IMR-90 (cell line): ENCODE measurements around the gene PPM1L. TPM values are rescaled to one million over a fixed set of nuclear protein-coding genes. Genes with fewer than 3 reads are reported as not detected.

Experiments used
- ATAC-seq: fragments of 200-7000 bp; cut with Tn5 transposase; 2 replicates; pipeline ENCODE4 v1.9.1; 2020; ENCODE audit warnings: low read depth, mild to moderate bottlenecking, moderate library complexity
- BruUV-seq: library from RNA; stranded (reverse); fragments of 400-500 nt; replicated peaks from 2 replicates; lab custom pipeline; 2021; lab: Mats Ljungman, UMichigan
- CTCF ChIA-PET: fragments of 300-600 bp; formaldehyde crosslinking; extraction: SDS; loops from one replicate; lab custom pipeline; 2021; ENCODE audit warnings: antibody characterized with exemption; lab: Yijun Ruan, JAX
- POLR2A ChIA-PET: fragments of 300-600 bp; sonication (Branson Sonifier 250); formaldehyde crosslinking; loops from one replicate; lab custom pipeline; 2022; ENCODE audit warnings: antibody characterized with exemption; ENCODE audit not compliant: unreplicated experiment; lab: Charles Lee
- DNase-seq: peaks from one replicate; pipeline ENCODE4 v3.0.0; 2013
- H2AFZ ChIP-seq: replicated peaks from 2 replicates; pipeline ENCODE3; 2013; ENCODE audit warnings: low read length, mild to moderate bottlenecking; ENCODE audit not compliant: poor library complexity
- H2AK5ac ChIP-seq: 2 replicates; pipeline ENCODE4 v1.6.1; 2013; ENCODE audit warnings: low read depth, low read length, inconsistent platforms
- H2AK9ac ChIP-seq: replicated peaks from 2 replicates; pipeline ENCODE3; 2013; ENCODE audit warnings: mild to moderate bottlenecking, low read depth, low read length, moderate library complexity; ENCODE audit not compliant: poor library complexity
- H2BK120ac ChIP-seq: 2 replicates; pipeline ENCODE4 v1.6.1; 2013; ENCODE audit warnings: low read depth, low read length, inconsistent platforms
- H2BK15ac ChIP-seq: 3 replicates; pipeline ENCODE4 v1.6.1; 2013; ENCODE audit warnings: low read depth, low read length, inconsistent platforms
- H2BK20ac ChIP-seq: 2 replicates; pipeline ENCODE4 v1.6.1; 2013; ENCODE audit warnings: low read depth, mild to moderate bottlenecking, inconsistent platforms, low read length, moderate library complexity
- H2BK5ac ChIP-seq: 2 replicates; pipeline ENCODE4 v1.6.1; 2013; ENCODE audit warnings: mild to moderate bottlenecking, low read depth, low read length, inconsistent platforms; ENCODE audit not compliant: poor library complexity, severe bottlenecking
- H3K14ac ChIP-seq: replicated peaks from 2 replicates; pipeline ENCODE4 v1.6.1; 2013; ENCODE audit warnings: low read depth, low read length, inconsistent platforms
- H3K18ac ChIP-seq: 2 replicates; pipeline ENCODE4 v1.6.1; 2013; ENCODE audit warnings: low read depth, low read length, control low read depth
- H3K23ac ChIP-seq: 2 replicates; pipeline ENCODE4 v1.6.1; 2013; ENCODE audit warnings: low read depth, low read length, inconsistent platforms
- H3K27ac ChIP-seq: 2 replicates; pipeline ENCODE4 v1.5.1; 2013; ENCODE audit warnings: mild to moderate bottlenecking, control low read depth, low read length; ENCODE audit not compliant: insufficient read depth
- H3K27me3 ChIP-seq: 2 replicates; pipeline ENCODE4 v1.6.1; 2013; ENCODE audit warnings: low read length; ENCODE audit not compliant: control insufficient read depth, insufficient read depth
- H3K36me3 ChIP-seq: 2 replicates; pipeline ENCODE4 v1.6.1; 2013; ENCODE audit warnings: low read length, mixed read lengths; ENCODE audit not compliant: control insufficient read depth, insufficient read depth
- H3K4ac ChIP-seq: 2 replicates; pipeline ENCODE4 v1.6.1; 2013; ENCODE audit warnings: low read depth, low read length, inconsistent platforms
- H3K4me1 ChIP-seq: 2 replicates; pipeline ENCODE4 v1.6.1; 2013; ENCODE audit warnings: low read length, mixed read lengths; ENCODE audit not compliant: control insufficient read depth, insufficient read depth
- H3K4me2 ChIP-seq: 2 replicates; pipeline ENCODE4 v1.6.1; 2013; ENCODE audit warnings: low read depth, mild to moderate bottlenecking, control low read depth, low read length, moderate library complexity
- H3K4me3 ChIP-seq: 2 replicates; pipeline ENCODE4 v1.5.1; 2013; ENCODE audit warnings: low read depth, mild to moderate bottlenecking, control low read depth, low read length, moderate library complexity; ENCODE audit not compliant: insufficient read depth
- H3K56ac ChIP-seq: 2 replicates; pipeline ENCODE4 v1.6.1; 2013; ENCODE audit warnings: low read length, inconsistent platforms; ENCODE audit not compliant: insufficient read depth; ENCODE audit errors: extremely low read depth
- H3K79me1 ChIP-seq, 2 experiments: 2 replicates each; pipeline ENCODE4 v1.6.1; 2013; ENCODE audit warnings: low read length in 2 of 2, inconsistent platforms in 1 of 2, low read depth in 1 of 2
- H3K9ac ChIP-seq: 2 replicates; pipeline ENCODE4 v1.6.1; 2013; ENCODE audit warnings: low read depth, low read length, control low read depth
- H3K9me1 ChIP-seq: 2 replicates; pipeline ENCODE4 v1.6.1; 2013; ENCODE audit warnings: low read length, inconsistent platforms; ENCODE audit not compliant: insufficient read depth
- H3K9me3 ChIP-seq: 2 replicates; pipeline ENCODE4 v1.6.1; 2013; ENCODE audit warnings: low read length; ENCODE audit not compliant: control insufficient read depth, insufficient read depth
- H4K20me1 ChIP-seq: 2 replicates; pipeline ENCODE4 v1.6.1; 2013; ENCODE audit warnings: low read length, inconsistent platforms; ENCODE audit not compliant: insufficient read depth
- H4K5ac ChIP-seq: 2 replicates; pipeline ENCODE4 v1.6.1; 2013; ENCODE audit warnings: mild to moderate bottlenecking, low read depth, low read length, control low read depth
- H4K8ac ChIP-seq, 2 experiments: 2 replicates each; pipeline ENCODE4 v1.6.1; 2013; ENCODE audit warnings: low read depth in 2 of 2, low read length in 2 of 2, control low read depth in 1 of 2, inconsistent platforms in 1 of 2
- H4K91ac ChIP-seq: 2 replicates; pipeline ENCODE4 v1.6.1; 2013; ENCODE audit warnings: low read depth, low read length, inconsistent platforms; ENCODE audit not compliant: insufficient read depth
- BHLHE40 ChIP-seq: fragments of 150-350 bp; IDR thresholded peaks from 2 replicates; pipeline ENCODE4 v1.6.1; 2016; ENCODE audit warnings: mild to moderate bottlenecking, low read depth, low read length
- CEBPB ChIP-seq: IDR thresholded peaks from 2 replicates; pipeline ENCODE4 v1.6.1; 2012; ENCODE audit warnings: low read depth, low read length, improper control_type of control experiment
- FOS ChIP-seq: fragments of 150-350 bp; IDR thresholded peaks from 2 replicates; pipeline ENCODE4 v1.6.1; 2016; ENCODE audit warnings: low read depth, low read length
- MAZ ChIP-seq: IDR thresholded peaks from 2 replicates; pipeline ENCODE4 v1.6.1; 2012; ENCODE audit warnings: low read depth, mild to moderate bottlenecking, low read length, improper control_type of control experiment, moderate library complexity, borderline replicate concordance
- MXI1 ChIP-seq: IDR thresholded peaks from 2 replicates; pipeline ENCODE4 v1.6.1; 2012; ENCODE audit warnings: low read depth, mild to moderate bottlenecking, low read length, moderate library complexity, borderline replicate concordance
- NFE2L2 ChIP-seq: fragments of 150-350 bp; IDR thresholded peaks from 2 replicates; pipeline ENCODE4 v1.6.1; 2016; ENCODE audit warnings: low read depth, mild to moderate bottlenecking, low read length
- POLR2A ChIP-seq: IDR thresholded peaks from 2 replicates; pipeline ENCODE4 v1.6.1; 2012; ENCODE audit warnings: mild to moderate bottlenecking, low read depth, low read length
- SMC3 ChIP-seq: fragments of 150-350 bp; IDR thresholded peaks from 2 replicates; pipeline ENCODE4 v1.6.1; 2016; ENCODE audit warnings: low read depth, mild to moderate bottlenecking, antibody characterized with exemption, low read length, moderate library complexity
- WGBS, 2 experiments: methylation state at CpG; one replicate each; pipeline versions ENCODE4 v1.1.5 to v1.1.7; 2013; ENCODE audit warnings: missing lambda C conversion rate in 2 of 2; ENCODE audit not compliant: insufficient read length in 1 of 2; ENCODE audit errors: extremely low coverage in 2 of 2; 5-methylcytosine and 5-hydroxymethylcytosine counted together
- dilution Hi-C: fragments of 300-500 bp; cut with HindIII; formaldehyde crosslinking; loops from one replicate; pipeline ENCODE4 v1.14.3; 2018; ENCODE audit warnings: low sequenced_read_pairs; ENCODE audit not compliant: unreplicated experiment
- in situ Hi-C: fragments of 300-500 bp; cut with MboI; formaldehyde crosslinking; loops from 3 replicates; pipeline ENCODE4 v1.14.3; 2019; ENCODE audit warnings: low sequenced_read_pairs, inconsistent platforms, mixed read lengths
- intact Hi-C: fragments of 100-400 bp; cut with micrococcal nuclease; formaldehyde crosslinking; loops from 2 replicates; pipeline ENCODE4 v1.10.0; 2022
- polyA plus RNA-seq, 3 experiments: library from polyadenylated mRNA; depleted of rRNA; stranded (reverse); fragments of >200 nt; gene quantifications; 2 replicates each; pipeline ENCODE4 v1.2.3, GENCODE V29; 2012; ENCODE audit warnings: low replicate concordance in 1 of 3
- total RNA-seq: library from RNA; depleted of rRNA; stranded (reverse); fragments of >200 nt; gene quantifications from 2 replicates; pipeline ENCODE4 v1.2.3, GENCODE V29; 2012
- TF ChIP-seq, protein P1 (sequence below): conservative IDR thresholded peaks from 2 replicates; pipeline ENCODE4 v1.5.1; 2012; ENCODE audit warnings: mild to moderate bottlenecking, low read depth, low read length, improper control_type of control experiment
- TF ChIP-seq, protein P2 (sequence below): fragments of 150-350 bp; IDR thresholded peaks from 2 replicates; pipeline ENCODE4 v1.6.1; 2016; ENCODE audit warnings: low read depth, mild to moderate bottlenecking, low read length, moderate library complexity, borderline replicate concordance

Gene PPM1L
- total and polyA plus RNA-seq, 2 of the 4 experiments (the other 2 are of a cell fraction), result 0.14 to 0.18 TPM

DNA sequence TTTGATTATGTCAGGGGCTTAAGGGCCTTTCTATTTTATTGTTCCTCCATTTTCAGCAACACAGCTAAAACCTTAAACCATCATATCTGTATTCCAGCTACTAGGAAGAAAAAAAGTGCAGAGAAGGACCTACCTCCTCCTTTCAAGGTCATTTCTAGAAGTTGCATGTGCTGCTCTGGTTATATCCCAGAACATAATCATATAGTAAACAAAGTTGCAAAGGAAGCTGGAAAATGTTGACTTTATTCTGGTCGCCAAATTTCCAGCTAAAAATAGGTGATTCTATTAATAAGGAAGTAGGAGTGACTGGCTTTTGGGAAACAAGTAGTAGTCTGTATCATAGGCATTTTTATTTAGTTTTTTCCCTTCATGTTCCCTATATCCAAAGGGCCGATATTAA, 370.5 kb downstream of the PPM1L start:
- Histone ChIP-seq H4K8ac (no peak overlapping the region), H3K4me1 (no peaks in the 10 kb centered on the region), H4K20me1 (no peaks in the 10 kb centered on the region), H3K9ac (no peak overlapping the region), H4K5ac (no peak overlapping the region), H2AK9ac (no peak overlapping the region), H3K27me3 (no peaks in the 10 kb centered on the region), H3K9me1 (no peaks in the 10 kb centered on the region), H2BK120ac (no peak overlapping the region), H3K56ac (no peak overlapping the region), H3K9me3 (no peaks in the 10 kb centered on the region), H3K23ac (no peak overlapping the region), H3K18ac (no peak overlapping the region), H2AK5ac (no peak overlapping the region), H2AFZ (no peak overlapping the region), H3K4me2 (no peak overlapping the region), H3K36me3 (no peaks in the 10 kb centered on the region), H3K14ac (no peak overlapping the region), H2BK5ac (no peak overlapping the region), H4K91ac (no peak overlapping the region), H3K4me3 (no peak overlapping the region), H3K27ac (no peak overlapping the region), H3K4ac (no peak overlapping the region), H2BK20ac (no peak overlapping the region), H2BK15ac (no peak overlapping the region), H3K79me1 (no peaks in the 10 kb centered on the region)
- DNase-seq, result no peak
- intact Hi-C loops, result no loop called here
- no TSS peak for BruUV-seq
- ATAC-seq, result no peak
- POLR2A ChIA-PET, result interaction anchor here (0.6 kb wide), 1 partner anchor 84 kb away, joined by 4 read pairs; no protein-coding TSS in a partner anchor
- dilution Hi-C loops, result no loop called here
- in situ Hi-C loops, result no loop called here
- CTCF ChIA-PET, result no interaction called here
- no CpG with 5 or more reads among the region's 2 CpGs for WGBS, 2 experiments
- TF ChIP-seq NFE2L2, result no peak
- TF ChIP-seq FOS, result no peak
- TF ChIP-seq MXI1, result no peak
- TF ChIP-seq SMC3, result no peak
- no peak for TF ChIP-seq BHLHE40
- TF ChIP-seq POLR2A, result no peak
- TF ChIP-seq, protein P1, sequence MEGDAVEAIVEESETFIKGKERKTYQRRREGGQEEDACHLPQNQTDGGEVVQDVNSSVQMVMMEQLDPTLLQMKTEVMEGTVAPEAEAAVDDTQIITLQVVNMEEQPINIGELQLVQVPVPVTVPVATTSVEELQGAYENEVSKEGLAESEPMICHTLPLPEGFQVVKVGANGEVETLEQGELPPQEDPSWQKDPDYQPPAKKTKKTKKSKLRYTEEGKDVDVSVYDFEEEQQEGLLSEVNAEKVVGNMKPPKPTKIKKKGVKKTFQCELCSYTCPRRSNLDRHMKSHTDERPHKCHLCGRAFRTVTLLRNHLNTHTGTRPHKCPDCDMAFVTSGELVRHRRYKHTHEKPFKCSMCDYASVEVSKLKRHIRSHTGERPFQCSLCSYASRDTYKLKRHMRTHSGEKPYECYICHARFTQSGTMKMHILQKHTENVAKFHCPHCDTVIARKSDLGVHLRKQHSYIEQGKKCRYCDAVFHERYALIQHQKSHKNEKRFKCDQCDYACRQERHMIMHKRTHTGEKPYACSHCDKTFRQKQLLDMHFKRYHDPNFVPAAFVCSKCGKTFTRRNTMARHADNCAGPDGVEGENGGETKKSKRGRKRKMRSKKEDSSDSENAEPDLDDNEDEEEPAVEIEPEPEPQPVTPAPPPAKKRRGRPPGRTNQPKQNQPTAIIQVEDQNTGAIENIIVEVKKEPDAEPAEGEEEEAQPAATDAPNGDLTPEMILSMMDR, result no peak
- TF ChIP-seq MAZ, result no peak
- TF ChIP-seq, protein P2, sequence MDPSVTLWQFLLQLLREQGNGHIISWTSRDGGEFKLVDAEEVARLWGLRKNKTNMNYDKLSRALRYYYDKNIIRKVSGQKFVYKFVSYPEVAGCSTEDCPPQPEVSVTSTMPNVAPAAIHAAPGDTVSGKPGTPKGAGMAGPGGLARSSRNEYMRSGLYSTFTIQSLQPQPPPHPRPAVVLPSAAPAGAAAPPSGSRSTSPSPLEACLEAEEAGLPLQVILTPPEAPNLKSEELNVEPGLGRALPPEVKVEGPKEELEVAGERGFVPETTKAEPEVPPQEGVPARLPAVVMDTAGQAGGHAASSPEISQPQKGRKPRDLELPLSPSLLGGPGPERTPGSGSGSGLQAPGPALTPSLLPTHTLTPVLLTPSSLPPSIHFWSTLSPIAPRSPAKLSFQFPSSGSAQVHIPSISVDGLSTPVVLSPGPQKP, result no peak
- TF ChIP-seq CEBPB, result no peak
